Endometrium (tissue), 2 donors: ENCODE data around the gene PNPLA1.

Experiments used
- FAIRE-seq: peaks from 2 replicates; lab custom pipeline; 2012; peaks lifted over from hg19 to GRCh38; lab: Jason Lieb, UNC
- donor health status: control.
- donor health status: control.

The PNPLA1 gene

GRCh38 chr6:36317623-36318022 lies 47.8 kb downstream of the PNPLA1 start:
- FAIRE-seq: no peak

GRCh38 chr6:36318690-36319435 lies 49.0 kb downstream of the PNPLA1 start:
- FAIRE-seq: no peak

- FAIRE-seq: no peak
These were observed 49.5 kb downstream of the PNPLA1 start for GRCh38 chr6:36319436-36319762.

- FAIRE-seq: no peak
These were observed 50.0 kb downstream of the PNPLA1 start for GRCh38 chr6:36319821-36320220.

GRCh38 chr6:36320475-36320874 lies 50.6 kb downstream of the PNPLA1 start:
- no peak for FAIRE-seq

GRCh38 chr6:36322591-36322990 lies 52.7 kb downstream of the PNPLA1 start:
- FAIRE-seq: no peak

GRCh38 chr6:36323062-36323461 lies 53.2 kb downstream of the PNPLA1 start:
- FAIRE-seq: no peak

GRCh38 chr6:36324191-36324590 lies 54.3 kb downstream of the PNPLA1 start:
- no peak for FAIRE-seq

- FAIRE-seq: no peak
These were observed 54.9 kb downstream of the PNPLA1 start for GRCh38 chr6:36324715-36325114.

- no peak for FAIRE-seq
These were observed 56.6 kb downstream of the PNPLA1 start for GRCh38 chr6:36326356-36326995.

- no peak for FAIRE-seq
These were observed 57.5 kb downstream of the PNPLA1 start for GRCh38 chr6:36327226-36327918.

GRCh38 chr6:36327919-36328236 lies 58.0 kb downstream of the PNPLA1 start:
- FAIRE-seq: no peak

- FAIRE-seq: no peak
These were observed 58.7 kb downstream of the PNPLA1 start for GRCh38 chr6:36328600-36328999.

- no peak for FAIRE-seq
These were observed 60.0 kb downstream of the PNPLA1 start for GRCh38 chr6:36329798-36330291.

- FAIRE-seq: no peak
These were observed 60.5 kb downstream of the PNPLA1 start for GRCh38 chr6:36330366-36330765.

- no peak for FAIRE-seq
These were observed 61.5 kb downstream of the PNPLA1 start for GRCh38 chr6:36331381-36331780.

GRCh38 chr6:36333171-36333895 lies 63.5 kb downstream of the PNPLA1 start:
- FAIRE-seq: no peak

GRCh38 chr6:36333931-36334725 lies 64.3 kb downstream of the PNPLA1 start:
- FAIRE-seq: no peak

- no peak for FAIRE-seq
These were observed 65.1 kb downstream of the PNPLA1 start for GRCh38 chr6:36334832-36335459.

GRCh38 chr6:36335465-36336207 lies 65.8 kb downstream of the PNPLA1 start:
- no peak for FAIRE-seq
